Measurements from ENCODE around the gene SHTN1. TPM values are rescaled to one million over a fixed set of nuclear protein-coding genes. Genes with fewer than 3 reads are reported as not detected.

Gene SHTN1
- total RNA-seq (2022; extraction: Qiagen RNA extraction), result 20.5 to 28.8 TPM (median 25.6 TPM) in 5 replicates

GRCh38 chr10:117005026-117005526 is at the start of gene SHTN1:
TSS of gene SHTN1 (minus strand) at chr10:117005187. CDS start at chr10:117005079, 108 bp downstream.

DNA sequence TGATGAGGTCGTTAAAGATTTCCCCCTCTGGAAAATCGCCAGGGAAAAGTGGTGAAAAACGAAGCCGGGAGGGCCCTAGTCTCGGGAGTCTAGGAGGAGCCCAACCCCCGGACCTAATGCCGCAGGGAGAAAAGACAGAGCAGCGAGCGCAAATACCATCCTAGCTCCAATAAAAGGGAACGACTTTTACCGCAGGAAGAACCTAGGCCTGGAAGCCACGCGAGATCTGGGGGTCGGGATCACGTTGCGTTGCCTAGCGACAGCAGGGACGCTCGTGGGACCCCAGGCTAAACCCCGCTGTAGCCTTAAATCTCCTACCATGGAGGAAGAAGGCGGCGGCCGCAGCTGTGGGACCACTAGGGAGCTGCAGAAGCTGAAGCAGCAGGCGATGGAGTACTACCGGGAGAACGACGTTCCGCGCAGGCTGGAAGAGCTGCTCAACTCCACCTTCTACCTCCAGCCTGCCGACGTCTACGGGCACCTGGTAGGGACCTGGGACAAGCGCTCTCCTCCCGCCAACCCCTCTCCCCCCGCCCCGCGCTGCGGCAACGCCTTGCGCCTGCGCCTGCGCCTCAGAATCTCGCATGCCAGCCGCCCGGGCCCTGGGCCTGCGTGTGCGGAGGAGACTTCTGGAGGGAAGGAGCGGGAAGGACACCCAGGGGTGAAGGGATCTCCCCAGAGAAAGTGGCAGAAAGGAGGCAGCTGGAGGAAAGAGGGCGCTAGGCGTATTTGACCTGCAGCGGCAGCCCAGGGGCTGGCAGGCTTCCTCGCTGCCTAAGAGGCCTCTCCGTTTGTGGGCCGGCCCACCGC is 155.5 kb downstream of the SHTN1 start, which contains the start of gene ENO4:
TSS of gene ENO4 (plus strand) at position 252 of the 810 bp plus-strand sequence. CDS start at position 320, 68 bp downstream.

Other genes starting within 250 kb of the SHTN1 start
- 0.06 to 0.46 TPM (median 0.26 TPM) in 5 replicates for gene ENO4, start 155.7 kb downstream of the SHTN1 start, total RNA-seq (2022; extraction: Qiagen RNA extraction)
- gene VAX1, start 133.1 kb upstream of the SHTN1 start, total RNA-seq (2022; extraction: Qiagen RNA extraction), result 0.97 to 1.7 TPM (median 1.5 TPM) in 5 replicates
- not detected in 5 replicates for gene KCNK18, start 192.3 kb upstream of the SHTN1 start, total RNA-seq (2022; extraction: Qiagen RNA extraction)
- 0.05 to 0.06 TPM in 2 of 5 replicates, not detected in the others for gene SLC18A2, start 235.9 kb upstream of the SHTN1 start, total RNA-seq (2022; extraction: Qiagen RNA extraction)